Upper lobe of right lung (tissue), 1 donor: ENCODE measurements around the gene RALGPS1. TPM values are rescaled to one million over a fixed set of nuclear protein-coding genes. Genes with fewer than 3 reads are reported as not detected.
A peak's percentile ranks its signal among the peaks of the same experiment; 100 is the strongest.

Experiments used
- ATAC-seq: fragments of 200-7000 bp; cut with Tn5 transposase; one replicate; pipeline ENCODE4 v1.9.1; 2020; ENCODE audit warnings: mild to moderate bottlenecking, moderate library complexity
- DNase-seq: peaks from one replicate; pipeline ENCODE4 v3.0.0-alpha.2; 2020
- H3K27ac ChIP-seq: fragments of 200-600 bp; one replicate; pipeline ENCODE4 v1.8.0; 2022
- H3K27me3 ChIP-seq: fragments of 200-600 bp; one replicate; pipeline ENCODE4 v1.8.0; 2022; ENCODE audit warnings: mild to moderate bottlenecking
- H3K36me3 ChIP-seq: fragments of 200-600 bp; one replicate; pipeline ENCODE4 v1.8.0; 2022
- H3K4me1 ChIP-seq: fragments of 200-600 bp; one replicate; pipeline ENCODE4 v1.8.0; 2022
- H3K4me3 ChIP-seq: fragments of 200-600 bp; one replicate; pipeline ENCODE4 v1.8.0; 2022; ENCODE audit warnings: mild to moderate bottlenecking
- H3K9me3 ChIP-seq: fragments of 200-600 bp; one replicate; pipeline ENCODE4 v1.8.0; 2022
- intact Hi-C: fragments of 100-400 bp; cut with DNase I; formaldehyde crosslinking; loops from one replicate; pipeline ENCODE4 v1.11.0; 2022
- total RNA-seq: library from RNA; stranded (reverse); fragmentation: NEBNext Ultra II Directional; extraction: Animal tissue kit (Norgen Biotek cat#: 25700); gene quantifications from one replicate; pipeline ENCODE4 v1.2.1, GENCODE V29; 2021
- TF ChIP-seq, protein P1 (sequence below): fragments of 200-600 bp; IDR thresholded peaks from one replicate; pipeline ENCODE4 v1.8.0; 2022; ENCODE audit warnings: antibody characterized with exemption
- donor health status: DM: no; HTN: yes; CAD: no; lungs with severe emphysema.

RALGPS1 gene
- total RNA-seq, 1 donor from 2014 or later = 15.9 TPM

- TF ChIP-seq, protein P1, sequence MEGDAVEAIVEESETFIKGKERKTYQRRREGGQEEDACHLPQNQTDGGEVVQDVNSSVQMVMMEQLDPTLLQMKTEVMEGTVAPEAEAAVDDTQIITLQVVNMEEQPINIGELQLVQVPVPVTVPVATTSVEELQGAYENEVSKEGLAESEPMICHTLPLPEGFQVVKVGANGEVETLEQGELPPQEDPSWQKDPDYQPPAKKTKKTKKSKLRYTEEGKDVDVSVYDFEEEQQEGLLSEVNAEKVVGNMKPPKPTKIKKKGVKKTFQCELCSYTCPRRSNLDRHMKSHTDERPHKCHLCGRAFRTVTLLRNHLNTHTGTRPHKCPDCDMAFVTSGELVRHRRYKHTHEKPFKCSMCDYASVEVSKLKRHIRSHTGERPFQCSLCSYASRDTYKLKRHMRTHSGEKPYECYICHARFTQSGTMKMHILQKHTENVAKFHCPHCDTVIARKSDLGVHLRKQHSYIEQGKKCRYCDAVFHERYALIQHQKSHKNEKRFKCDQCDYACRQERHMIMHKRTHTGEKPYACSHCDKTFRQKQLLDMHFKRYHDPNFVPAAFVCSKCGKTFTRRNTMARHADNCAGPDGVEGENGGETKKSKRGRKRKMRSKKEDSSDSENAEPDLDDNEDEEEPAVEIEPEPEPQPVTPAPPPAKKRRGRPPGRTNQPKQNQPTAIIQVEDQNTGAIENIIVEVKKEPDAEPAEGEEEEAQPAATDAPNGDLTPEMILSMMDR = no peak
- peaks cover 15% of the 10 kb centered on the region for H3K36me3 ChIP-seq
- ATAC-seq = no peak
- H3K27ac ChIP-seq = no peak overlapping the region
- intact Hi-C loops = no loop called here
- no peak overlapping the region for H3K4me3 ChIP-seq
- DNase-seq = peak; percentile 21
- no peaks in the 10 kb centered on the region for H3K4me1 ChIP-seq
- no peaks in the 10 kb centered on the region for H3K27me3 ChIP-seq
- no peaks in the 10 kb centered on the region for H3K9me3 ChIP-seq
Measured at GRCh38 chr9:126886897-126887296, 27.7 kb upstream of the RALGPS1 start.

DNA sequence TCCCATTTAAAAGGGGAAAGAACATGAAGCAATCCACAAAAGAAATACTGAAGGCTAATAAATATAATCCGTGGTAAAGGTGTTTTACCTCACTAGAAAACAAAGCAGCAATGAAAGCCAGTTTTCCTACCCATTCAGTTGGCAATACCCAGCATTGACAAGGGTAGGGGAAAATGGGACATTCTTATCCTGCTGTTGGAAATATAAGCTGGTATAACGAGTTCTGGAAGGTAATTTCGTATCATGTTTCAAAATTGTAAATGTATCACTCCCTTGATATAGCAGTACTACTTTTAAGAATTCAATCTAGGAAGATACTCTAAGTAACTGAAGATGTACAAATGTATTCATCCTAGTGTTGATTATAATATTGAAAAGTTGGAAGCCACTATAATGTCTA, 22.9 kb upstream of the RALGPS1 start:
- ATAC-seq (no peak), DNase-seq (no peak)
- TF ChIP-seq, protein P1 = no peak
- H3K27me3 ChIP-seq = no peaks in the 10 kb centered on the region
- intact Hi-C loops = no loop called here
- no peak overlapping the region for H3K4me3 ChIP-seq
- H3K36me3 ChIP-seq = no peaks in the 10 kb centered on the region
- no peaks in the 10 kb centered on the region for H3K4me1 ChIP-seq
- no peak overlapping the region for H3K27ac ChIP-seq
- H3K9me3 ChIP-seq = no peaks in the 10 kb centered on the region

DNA sequence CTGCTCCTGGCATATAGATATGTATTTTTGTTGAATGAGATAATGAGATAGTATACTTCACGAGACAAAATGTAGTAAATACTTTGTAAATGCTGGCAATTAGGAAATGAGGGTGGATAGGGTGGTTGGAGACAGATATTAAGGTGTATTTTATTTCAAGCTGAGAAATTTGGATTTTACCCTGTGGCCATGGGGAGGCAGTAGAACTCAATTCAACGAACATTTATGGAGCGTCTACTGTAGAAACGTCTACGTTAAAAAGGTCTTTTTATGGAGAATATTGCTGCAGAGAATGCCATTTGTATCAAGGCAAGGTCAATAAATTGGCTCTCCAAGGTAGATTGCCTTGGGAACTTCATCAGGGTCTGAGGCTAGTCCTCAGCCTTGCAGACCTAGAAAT, 21.5 kb upstream of the RALGPS1 start:
- Histone ChIP-seq H3K36me3 (no peaks in the 10 kb centered on the region), H3K9me3 (no peaks in the 10 kb centered on the region), H3K27me3 (no peaks in the 10 kb centered on the region), H3K4me3 (no peak overlapping the region), H3K27ac (no peak overlapping the region), H3K4me1 (no peaks in the 10 kb centered on the region)
- TF ChIP-seq, protein P1 = peak; percentile 27
- ATAC-seq (peak; percentile 38), DNase-seq (no peak)
- intact Hi-C loops = no loop called here

GRCh38 chr9:126894052-126894603, 20.5 kb upstream of the RALGPS1 start:
- H3K36me3 ChIP-seq = no peaks in the 10 kb centered on the region
- no peak overlapping the region for H3K27ac ChIP-seq
- ATAC-seq (no peak), DNase-seq (no peak)
- no peaks in the 10 kb centered on the region for H3K9me3 ChIP-seq
- H3K27me3 ChIP-seq = no peaks in the 10 kb centered on the region
- no peak overlapping the region for H3K4me3 ChIP-seq
- intact Hi-C loops = no loop called here
- TF ChIP-seq, protein P1 = no peak
- H3K4me1 ChIP-seq = no peaks in the 10 kb centered on the region

DNA sequence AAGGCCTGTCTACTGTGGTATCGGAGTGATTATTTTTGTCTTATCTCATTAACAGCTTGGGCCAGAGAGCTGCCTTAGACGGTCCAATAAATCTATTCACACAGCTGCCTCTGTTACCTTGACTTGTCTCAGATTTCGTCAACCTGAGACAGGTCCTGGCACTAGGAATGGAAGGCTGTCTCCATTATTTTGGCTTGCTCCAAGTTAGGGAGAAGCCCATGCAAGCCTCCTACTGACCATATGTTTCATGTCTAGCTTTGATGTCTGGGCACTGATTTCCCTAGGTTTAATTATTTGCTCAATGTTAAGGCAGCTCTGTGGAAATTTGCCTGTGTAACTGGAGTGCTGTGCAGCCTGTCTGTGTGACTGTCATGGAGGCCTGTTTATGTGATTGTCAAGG, 12.4 kb upstream of the RALGPS1 start:
- DNase-seq (no peak), ATAC-seq (no peak)
- no peak overlapping the region for H3K27ac ChIP-seq
- no peaks in the 10 kb centered on the region for H3K9me3 ChIP-seq
- intact Hi-C loops = no loop called here
- no peaks in the 10 kb centered on the region for H3K4me1 ChIP-seq
- no peak overlapping the region for H3K4me3 ChIP-seq
- TF ChIP-seq, protein P1 = no peak
- no peaks in the 10 kb centered on the region for H3K36me3 ChIP-seq
- H3K27me3 ChIP-seq = no peaks in the 10 kb centered on the region

DNA sequence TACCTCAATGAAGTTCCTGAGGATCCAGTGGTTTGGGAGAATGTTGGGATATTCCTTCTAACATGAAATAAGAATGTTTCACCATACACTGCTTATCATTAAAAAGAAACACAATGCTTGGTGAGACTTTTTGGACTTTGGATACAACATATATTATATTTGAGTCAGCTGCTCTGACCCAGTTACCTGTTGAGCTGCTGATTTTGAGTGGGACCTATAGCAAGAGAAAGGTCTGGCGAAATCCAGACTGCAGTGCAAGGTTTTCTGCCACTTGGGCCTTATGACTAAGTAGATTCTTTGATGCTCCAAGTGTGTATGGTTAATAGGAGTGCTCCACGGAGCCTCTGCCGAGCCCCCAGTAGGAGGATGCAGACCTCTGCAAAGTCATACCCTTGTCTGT, 10.0 kb upstream of the RALGPS1 start:
- Histone ChIP-seq H3K9me3 (no peaks in the 10 kb centered on the region), H3K4me1 (no peaks in the 10 kb centered on the region), H3K27me3 (no peaks in the 10 kb centered on the region), H3K4me3 (no peak overlapping the region), H3K27ac (no peak overlapping the region), H3K36me3 (no peaks in the 10 kb centered on the region)
- TF ChIP-seq, protein P1 = no peak
- DNase-seq (no peak), ATAC-seq (no peak)
- intact Hi-C loops = no loop called here
